Effector memory CD4-positive, alpha-beta T cell (primary cell): ENCODE results near the gene CARD8.

Experiments
- DNase-seq, 3 donors: peaks; one replicate each; pipeline ENCODE4 v3.0.0-alpha.2; 2020
- H3K27ac ChIP-seq: 2 replicates; pipeline ENCODE4 v1.7.0; 2013; ENCODE audit warnings: mild to moderate bottlenecking, low read length, moderate library complexity; ENCODE audit not compliant: insufficient read depth, poor library complexity, severe bottlenecking
- H3K27me3 ChIP-seq: replicated peaks from 2 replicates; pipeline ENCODE4 v1.7.0; 2013; ENCODE audit warnings: mild to moderate bottlenecking, low read length; ENCODE audit not compliant: insufficient read depth, control insufficient read depth, poor library complexity, severe bottlenecking
- H3K36me3 ChIP-seq: 2 replicates; pipeline ENCODE4 v1.7.0; 2013; ENCODE audit warnings: mild to moderate bottlenecking, low read length, moderate library complexity; ENCODE audit not compliant: control insufficient read depth, insufficient read depth
- H3K4me1 ChIP-seq: 2 replicates; pipeline ENCODE4 v1.7.0; 2013; ENCODE audit warnings: low read length, mild to moderate bottlenecking; ENCODE audit not compliant: control insufficient read depth, insufficient read depth, poor library complexity, severe bottlenecking
- H3K4me3 ChIP-seq: 2 replicates; pipeline ENCODE4 v1.7.0; 2013; ENCODE audit warnings: low read length, low read depth, mild to moderate bottlenecking; ENCODE audit not compliant: insufficient read depth, poor library complexity, severe bottlenecking
- H3K9me3 ChIP-seq: 2 replicates; pipeline ENCODE4 v1.7.0; 2013; ENCODE audit warnings: mild to moderate bottlenecking, low read length, moderate library complexity; ENCODE audit not compliant: control insufficient read depth

Gene CARD8

DNA sequence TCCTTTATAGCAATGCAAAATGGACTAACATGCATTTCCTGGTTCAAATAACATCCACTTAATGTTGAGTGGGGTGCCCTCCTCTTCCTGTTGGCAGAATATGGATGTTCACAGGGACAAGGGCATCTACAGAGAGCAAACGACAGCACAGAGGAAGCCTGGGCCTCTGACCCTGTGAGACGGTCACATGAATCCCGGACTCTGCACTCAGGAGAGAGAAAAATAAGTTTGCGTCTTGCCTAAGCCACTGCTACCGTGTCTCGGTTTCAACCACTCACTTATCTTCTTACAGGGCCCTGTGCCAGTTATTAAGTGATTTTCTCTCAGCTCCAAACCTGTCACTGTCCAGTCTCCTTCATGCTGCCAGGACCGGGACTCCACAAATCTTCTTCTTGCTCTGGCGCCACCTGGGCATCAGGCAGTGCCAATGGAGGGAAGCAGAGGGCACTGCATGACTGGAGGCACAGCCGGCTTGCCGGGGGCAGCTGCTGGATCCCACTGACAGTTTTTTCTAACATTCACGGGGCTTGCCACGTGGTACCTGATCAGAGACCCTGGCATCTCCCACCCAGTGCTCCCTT, 97.4 kb downstream of the CARD8 start:
- Histone ChIP-seq H3K27me3 (no peaks in the 10 kb centered on the region), H3K9me3 (no peaks in the 10 kb centered on the region), H3K36me3 (peaks cover 28% of the 10 kb centered on the region), H3K4me1 (no peaks in the 10 kb centered on the region), H3K27ac (no peak overlapping the region), H3K4me3 (no peak overlapping the region)
- DNase-seq: no peak
